Cardiac fibroblast (primary cell): ENCODE measurements around the gene TCAF1.

Experiments
- DNase-seq, 2 donors: peaks; one replicate each; pipeline versions ENCODE4 v3.0.0 to v3.0.0-alpha.2; 2010; ENCODE audit warnings: low read depth in 2 of 2
- H3K4me3 ChIP-seq, 2 donors: replicated peaks in 1 of 2; 1 replicate in 1 of 2; 2 replicates in 1 of 2; pipeline ENCODE4 v1.5.1; 2011; ENCODE audit warnings: low read depth in 2 of 2, low read length in 2 of 2, mild to moderate bottlenecking in 2 of 2, moderate library complexity in 1 of 2
- CTCF ChIP-seq: IDR thresholded peaks from one replicate; pipeline ENCODE4 v1.5.1; 2011; ENCODE audit warnings: low read depth, mild to moderate bottlenecking, low read length, inconsistent platforms

TCAF1 gene

GRCh38 chr7:143910473-143911248 lies 8.7 kb upstream of the TCAF1 start:
- TF ChIP-seq CTCF = no peak
- H3K4me3 ChIP-seq = no peak overlapping the region
- DNase-seq = peak in 1 of 2 donors; percentile 27

- no peak overlapping the region for H3K4me3 ChIP-seq
- TF ChIP-seq CTCF = no peak
- DNase-seq = no peak
These were observed 7.9 kb upstream of the TCAF1 start for GRCh38 chr7:143909863-143910262.

- no peak for TF ChIP-seq CTCF
- H3K4me3 ChIP-seq = no peak overlapping the region
- no peak for DNase-seq
These were observed 6.1 kb upstream of the TCAF1 start for GRCh38 chr7:143908120-143908519.

GRCh38 chr7:143906895-143907294 lies 4.9 kb upstream of the TCAF1 start:
- no peak for TF ChIP-seq CTCF
- DNase-seq = no peak
- no peak overlapping the region for H3K4me3 ChIP-seq

GRCh38 chr7:143906151-143906550 lies 4.2 kb upstream of the TCAF1 start:
- H3K4me3 ChIP-seq = no peak overlapping the region
- TF ChIP-seq CTCF = no peak
- no peak for DNase-seq

GRCh38 chr7:143905509-143905908 lies 3.5 kb upstream of the TCAF1 start:
- no peak for TF ChIP-seq CTCF
- no peak overlapping the region for H3K4me3 ChIP-seq
- DNase-seq = no peak
